Astrocyte (in vitro differentiated cells and primary cell): ENCODE results near the gene POMGNT1.

Experiments used
- EZH2 ChIP-seq: IDR thresholded peaks from 2 replicates; pipeline ENCODE4 v1.6.1; 2012; ENCODE audit warnings: mild to moderate bottlenecking, low read length, inconsistent platforms; ENCODE audit not compliant: insufficient read depth
- TF ChIP-seq, protein P1 (sequence below): IDR thresholded peaks from 2 replicates; pipeline ENCODE4 v1.5.1; 2011; ENCODE audit warnings: low read depth, mild to moderate bottlenecking, inconsistent platforms, low read length, moderate library complexity; ENCODE audit not compliant: insufficient read depth

DNA sequence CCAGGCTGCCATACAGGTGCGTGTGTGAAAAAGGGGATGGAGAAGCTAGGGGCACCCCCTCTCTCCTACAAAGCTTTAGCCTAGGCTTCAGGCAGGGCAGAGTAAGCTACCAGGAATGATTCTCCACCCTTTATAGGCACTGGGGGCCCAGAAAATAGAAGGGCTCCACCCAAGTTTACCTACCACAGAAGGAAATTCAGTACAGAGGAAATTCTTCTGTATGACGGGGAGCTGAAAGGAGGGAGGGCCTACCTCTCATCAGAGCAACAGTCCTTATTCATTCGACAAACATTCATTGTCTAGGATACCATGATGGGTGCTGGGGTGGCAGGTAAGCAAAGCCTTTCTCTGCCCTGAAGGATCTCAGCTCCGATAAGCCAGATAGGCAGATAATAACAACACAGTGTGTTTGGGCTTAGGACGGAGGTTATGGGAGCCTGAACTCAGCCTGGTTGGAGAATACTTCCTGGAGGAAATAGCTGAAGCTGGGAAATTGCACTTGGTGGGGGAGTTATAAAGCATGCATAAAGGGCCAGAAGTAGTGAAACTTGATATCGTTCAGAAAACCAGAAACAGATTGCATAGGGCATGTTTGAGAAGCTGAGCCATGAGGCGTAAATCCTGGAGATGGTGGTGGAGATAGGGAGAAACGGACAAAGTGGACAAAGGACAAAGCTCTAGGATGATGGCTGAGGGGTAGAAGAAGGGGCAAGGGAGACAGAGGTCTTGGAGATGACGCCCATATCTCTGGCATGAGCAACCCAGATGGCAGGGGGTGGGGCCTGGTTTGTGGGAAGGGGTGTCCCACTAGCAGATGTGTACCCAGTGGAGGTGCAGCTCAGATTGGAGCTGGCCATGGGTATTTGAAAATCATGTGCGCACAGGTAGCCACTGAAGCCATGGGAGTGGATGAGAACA lies 16.6 kb downstream of the POMGNT1 start:
- TF ChIP-seq, protein P1, sequence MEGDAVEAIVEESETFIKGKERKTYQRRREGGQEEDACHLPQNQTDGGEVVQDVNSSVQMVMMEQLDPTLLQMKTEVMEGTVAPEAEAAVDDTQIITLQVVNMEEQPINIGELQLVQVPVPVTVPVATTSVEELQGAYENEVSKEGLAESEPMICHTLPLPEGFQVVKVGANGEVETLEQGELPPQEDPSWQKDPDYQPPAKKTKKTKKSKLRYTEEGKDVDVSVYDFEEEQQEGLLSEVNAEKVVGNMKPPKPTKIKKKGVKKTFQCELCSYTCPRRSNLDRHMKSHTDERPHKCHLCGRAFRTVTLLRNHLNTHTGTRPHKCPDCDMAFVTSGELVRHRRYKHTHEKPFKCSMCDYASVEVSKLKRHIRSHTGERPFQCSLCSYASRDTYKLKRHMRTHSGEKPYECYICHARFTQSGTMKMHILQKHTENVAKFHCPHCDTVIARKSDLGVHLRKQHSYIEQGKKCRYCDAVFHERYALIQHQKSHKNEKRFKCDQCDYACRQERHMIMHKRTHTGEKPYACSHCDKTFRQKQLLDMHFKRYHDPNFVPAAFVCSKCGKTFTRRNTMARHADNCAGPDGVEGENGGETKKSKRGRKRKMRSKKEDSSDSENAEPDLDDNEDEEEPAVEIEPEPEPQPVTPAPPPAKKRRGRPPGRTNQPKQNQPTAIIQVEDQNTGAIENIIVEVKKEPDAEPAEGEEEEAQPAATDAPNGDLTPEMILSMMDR, result no peak
- TF ChIP-seq EZH2, result no peak
